ENCODE data around the gene TCEAL3. TPM values are rescaled to one million over a fixed set of nuclear protein-coding genes. Genes with fewer than 3 reads are reported as not detected.

The TCEAL3 gene
- total and polyA plus RNA-seq, 3 donors from 2014 or later = 56.7 to 65.8 (median 62.0) TPM

- intact Hi-C loops (cut with DNase I; ENCODE audit: low total_unique reads) = loop anchor here (5.0 kb wide), 1 partner anchor 91 kb away; no protein-coding TSS in a partner anchor
Observed at GRCh38 chrX:103628386-103629317, 20.9 kb downstream of the TCEAL3 start, which contains the start of gene TCEAL1. TSS of gene TCEAL1 (plus strand) at chrX:103628975. CDS start at chrX:103629917, 942 bp downstream.

DNA sequence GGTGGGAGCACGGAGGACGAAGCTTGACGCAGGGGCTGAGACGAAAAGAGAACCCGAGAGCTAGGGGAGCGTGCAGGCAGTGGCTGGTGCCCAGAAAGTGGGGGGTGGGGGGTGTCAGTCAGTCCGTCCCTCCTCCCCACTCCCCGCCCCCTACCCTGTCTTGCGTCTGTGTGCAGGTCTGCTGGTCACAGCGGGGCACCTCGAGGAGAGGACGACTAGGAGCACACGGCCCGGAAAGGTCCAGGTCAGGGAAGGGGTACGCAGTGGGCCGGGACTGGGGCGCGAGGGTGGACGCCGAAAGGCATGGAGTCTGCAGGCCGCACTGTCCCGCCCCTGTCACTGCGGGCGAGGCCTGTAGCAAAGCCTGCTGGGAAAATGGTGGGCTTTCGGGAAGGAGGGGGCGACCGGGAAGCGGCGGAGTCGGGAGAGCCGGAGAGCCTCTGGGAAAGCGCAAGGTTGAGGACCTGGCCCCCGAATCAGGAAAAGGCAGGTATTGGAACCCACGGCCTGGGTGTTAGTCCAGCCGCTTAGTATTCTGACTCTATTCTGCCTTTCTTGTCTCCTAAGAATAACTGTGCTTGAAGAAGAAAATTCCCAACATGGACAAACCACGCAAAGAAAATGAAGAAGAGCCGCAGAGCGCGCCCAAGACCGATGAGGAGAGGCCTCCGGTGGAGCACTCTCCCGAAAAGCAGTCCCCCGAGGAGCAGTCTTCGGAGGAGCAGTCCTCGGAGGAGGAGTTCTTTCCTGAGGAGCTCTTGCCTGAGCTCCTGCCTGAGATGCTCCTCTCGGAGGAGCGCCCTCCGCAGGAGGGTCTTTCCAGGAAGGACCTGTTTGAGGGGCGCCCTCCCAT, 21.8 kb downstream of the TCEAL3 start:
- peak overlapping the region; percentile 58 to 74 for H3K4me3 ChIP-seq
- intact Hi-C loops (cut with DNase I; ENCODE audit: low total_unique reads) = loop anchor here (5.0 kb wide), 1 partner anchor 92 kb away; no protein-coding TSS in a partner anchor
- H3K4me1 ChIP-seq = no peaks in the 10 kb centered on the region
- 0% methylated on average over 18 to 38 of the region's 49 CpGs for WGBS, 2 donors
- H3K27ac ChIP-seq = peak overlapping the region; percentile 93 to 96
- TF ChIP-seq, protein P1, sequence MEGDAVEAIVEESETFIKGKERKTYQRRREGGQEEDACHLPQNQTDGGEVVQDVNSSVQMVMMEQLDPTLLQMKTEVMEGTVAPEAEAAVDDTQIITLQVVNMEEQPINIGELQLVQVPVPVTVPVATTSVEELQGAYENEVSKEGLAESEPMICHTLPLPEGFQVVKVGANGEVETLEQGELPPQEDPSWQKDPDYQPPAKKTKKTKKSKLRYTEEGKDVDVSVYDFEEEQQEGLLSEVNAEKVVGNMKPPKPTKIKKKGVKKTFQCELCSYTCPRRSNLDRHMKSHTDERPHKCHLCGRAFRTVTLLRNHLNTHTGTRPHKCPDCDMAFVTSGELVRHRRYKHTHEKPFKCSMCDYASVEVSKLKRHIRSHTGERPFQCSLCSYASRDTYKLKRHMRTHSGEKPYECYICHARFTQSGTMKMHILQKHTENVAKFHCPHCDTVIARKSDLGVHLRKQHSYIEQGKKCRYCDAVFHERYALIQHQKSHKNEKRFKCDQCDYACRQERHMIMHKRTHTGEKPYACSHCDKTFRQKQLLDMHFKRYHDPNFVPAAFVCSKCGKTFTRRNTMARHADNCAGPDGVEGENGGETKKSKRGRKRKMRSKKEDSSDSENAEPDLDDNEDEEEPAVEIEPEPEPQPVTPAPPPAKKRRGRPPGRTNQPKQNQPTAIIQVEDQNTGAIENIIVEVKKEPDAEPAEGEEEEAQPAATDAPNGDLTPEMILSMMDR (IDR thresholded peaks at IDR 0.05) = peak; percentile 13 to 26 (median 15)
- TF ChIP-seq POLR2A (IDR thresholded peaks at IDR 0.05) = no peak
- H3K9me3 ChIP-seq = no peaks in the 10 kb centered on the region
- H3K36me3 ChIP-seq (ENCODE audit: low read depth, missing control alignments) = no peaks in the 10 kb centered on the region
- peak; percentile 80 for DNase-seq
- H3K27me3 ChIP-seq = no peaks in the 10 kb centered on the region

More at GRCh38 chrX:103628386-103629317, 20.9 kb downstream of the TCEAL3 start, which contains the start of gene TCEAL1:
- Histone ChIP-seq H3K36me3 (ENCODE audit: low read depth, missing control alignments) (no peaks in the 10 kb centered on the region), H3K4me1 (no peaks in the 10 kb centered on the region), H3K4me3 (peak within 1 kb of the TSS; percentile 58 to 74), H3K27me3 (no peaks in the 10 kb centered on the region), H3K27ac (peak within 1 kb of the TSS; percentile 93 to 96), H3K9me3 (no peaks in the 10 kb centered on the region)
- DNase-seq = peak; percentile 86
- 1 to 3% methylated on average over 10 to 32 of the region's 32 CpGs for WGBS, 2 donors
- TF ChIP-seq, protein P1 (IDR thresholded peaks at IDR 0.05) = no peak
- TF ChIP-seq POLR2A (IDR thresholded peaks at IDR 0.05) = peak; percentile 11

- DNase-seq = no peak
- Histone ChIP-seq H3K4me1 (no peaks in the 10 kb centered on the region), H3K27me3 (no peaks in the 10 kb centered on the region), H3K36me3 (ENCODE audit: low read depth, missing control alignments) (no peaks in the 10 kb centered on the region), H3K9me3 (no peaks in the 10 kb centered on the region), H3K27ac (peak overlapping the region; percentile 93 to 96), H3K4me3 (peak overlapping the region; percentile 58 to 74)
- WGBS, 2 donors = 5 to 7% methylated on average over 6 of the region's 6 CpGs
- TF ChIP-seq POLR2A (IDR thresholded peaks at IDR 0.05) = no peak
- TF ChIP-seq, protein P1 (IDR thresholded peaks at IDR 0.05) = no peak
- intact Hi-C loops (cut with DNase I; ENCODE audit: low total_unique reads) = no loop called here
Observed at GRCh38 chrX:103630171-103630511, 22.4 kb downstream of the TCEAL3 start.

GRCh38 chrX:103631145-103631544, 23.4 kb downstream of the TCEAL3 start:
- TF ChIP-seq, protein P1 (IDR thresholded peaks at IDR 0.05) = no peak
- TF ChIP-seq POLR2A (IDR thresholded peaks at IDR 0.05) = no peak
- DNase-seq = no peak
- Histone ChIP-seq H3K27ac (peak overlapping the region in 1 of 2 donors; percentile 93), H3K36me3 (ENCODE audit: low read depth, missing control alignments) (no peaks in the 10 kb centered on the region), H3K4me1 (no peaks in the 10 kb centered on the region), H3K4me3 (no peak overlapping the region), H3K9me3 (no peaks in the 10 kb centered on the region), H3K27me3 (no peaks in the 10 kb centered on the region)
- 63 to 72% methylated on average over 5 of the region's 5 CpGs for WGBS, 2 donors
- intact Hi-C loops (cut with DNase I; ENCODE audit: low total_unique reads) = no loop called here
